Measurements from ENCODE around the gene PDIA5.

Gene PDIA5

DNA sequence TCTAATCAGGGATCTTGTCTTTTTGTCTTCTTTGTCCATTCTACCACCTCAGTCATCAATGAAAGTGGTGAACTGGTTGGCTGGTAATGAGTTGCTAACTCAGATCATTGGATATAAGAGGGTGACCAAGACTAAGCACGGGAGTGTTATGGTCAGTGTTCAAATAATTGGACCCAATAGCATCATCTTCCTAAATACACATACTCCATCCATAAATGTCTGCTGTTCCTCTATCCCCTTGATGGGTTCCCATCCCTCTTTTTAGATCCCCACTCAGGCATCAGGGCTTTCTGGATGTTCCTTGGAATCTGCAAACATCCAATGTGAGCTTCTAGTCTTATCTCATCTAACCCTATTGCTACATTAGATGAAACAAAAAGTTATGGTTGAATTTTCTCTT is 42.8 kb upstream of the PDIA5 start:
- TF ChIP-seq, protein P1, sequence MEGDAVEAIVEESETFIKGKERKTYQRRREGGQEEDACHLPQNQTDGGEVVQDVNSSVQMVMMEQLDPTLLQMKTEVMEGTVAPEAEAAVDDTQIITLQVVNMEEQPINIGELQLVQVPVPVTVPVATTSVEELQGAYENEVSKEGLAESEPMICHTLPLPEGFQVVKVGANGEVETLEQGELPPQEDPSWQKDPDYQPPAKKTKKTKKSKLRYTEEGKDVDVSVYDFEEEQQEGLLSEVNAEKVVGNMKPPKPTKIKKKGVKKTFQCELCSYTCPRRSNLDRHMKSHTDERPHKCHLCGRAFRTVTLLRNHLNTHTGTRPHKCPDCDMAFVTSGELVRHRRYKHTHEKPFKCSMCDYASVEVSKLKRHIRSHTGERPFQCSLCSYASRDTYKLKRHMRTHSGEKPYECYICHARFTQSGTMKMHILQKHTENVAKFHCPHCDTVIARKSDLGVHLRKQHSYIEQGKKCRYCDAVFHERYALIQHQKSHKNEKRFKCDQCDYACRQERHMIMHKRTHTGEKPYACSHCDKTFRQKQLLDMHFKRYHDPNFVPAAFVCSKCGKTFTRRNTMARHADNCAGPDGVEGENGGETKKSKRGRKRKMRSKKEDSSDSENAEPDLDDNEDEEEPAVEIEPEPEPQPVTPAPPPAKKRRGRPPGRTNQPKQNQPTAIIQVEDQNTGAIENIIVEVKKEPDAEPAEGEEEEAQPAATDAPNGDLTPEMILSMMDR (IDR thresholded peaks at IDR 0.05; ENCODE audit: low read depth, low read length): no peak

DNA sequence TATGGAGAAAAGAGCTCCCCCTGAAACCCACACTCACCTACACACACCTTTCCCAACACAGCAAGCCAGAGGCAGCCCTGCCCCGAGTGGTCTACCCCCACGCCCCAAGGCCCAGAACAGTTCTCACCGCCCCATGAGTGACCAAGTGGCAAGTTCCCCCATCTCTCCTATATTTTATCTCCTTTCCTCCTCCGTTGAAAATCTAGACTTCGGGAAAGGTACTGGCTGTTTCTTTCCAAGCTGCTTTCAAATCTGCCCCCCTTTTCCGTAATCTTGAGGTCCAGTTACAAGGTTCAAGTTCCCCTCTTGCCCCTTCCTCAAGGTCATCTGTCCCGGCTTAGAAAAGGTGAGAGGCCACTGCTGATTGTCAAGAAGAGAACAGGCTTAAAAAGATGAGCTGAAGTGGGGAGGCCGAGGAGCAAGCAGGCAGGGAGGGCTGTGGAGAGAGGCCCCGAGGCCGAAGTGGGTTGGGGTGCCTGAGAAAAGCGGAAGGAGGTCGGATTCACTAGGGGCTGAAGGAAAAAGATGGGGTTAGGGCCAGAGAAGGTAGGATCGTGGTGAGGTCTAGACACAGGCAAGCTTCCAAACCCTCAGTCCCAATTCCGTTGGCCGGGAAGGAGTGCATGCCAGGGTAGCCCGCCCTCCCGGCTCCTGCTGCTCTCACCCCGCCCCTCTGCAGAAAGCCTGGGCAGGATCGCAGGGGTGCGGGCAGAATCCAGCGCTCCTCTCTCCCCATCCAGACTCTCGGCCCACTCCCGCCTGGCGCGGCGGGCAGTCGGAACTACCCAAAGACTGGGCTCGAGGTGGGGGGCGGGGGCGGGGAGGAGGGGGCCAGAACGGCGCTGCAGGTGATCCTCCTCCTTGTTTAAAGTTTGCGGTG is 40.9 kb upstream of the PDIA5 start:
- no peak overlapping the region; the same call in 1 of the 2 replicates for H3K4me3 ChIP-seq (ENCODE audit: low read depth, low read length)

More for the DNA sequence above, 42.8 kb upstream of the PDIA5 start:
- H3K4me3 ChIP-seq (ENCODE audit: low read depth, low read length): no peak overlapping the region

DNA sequence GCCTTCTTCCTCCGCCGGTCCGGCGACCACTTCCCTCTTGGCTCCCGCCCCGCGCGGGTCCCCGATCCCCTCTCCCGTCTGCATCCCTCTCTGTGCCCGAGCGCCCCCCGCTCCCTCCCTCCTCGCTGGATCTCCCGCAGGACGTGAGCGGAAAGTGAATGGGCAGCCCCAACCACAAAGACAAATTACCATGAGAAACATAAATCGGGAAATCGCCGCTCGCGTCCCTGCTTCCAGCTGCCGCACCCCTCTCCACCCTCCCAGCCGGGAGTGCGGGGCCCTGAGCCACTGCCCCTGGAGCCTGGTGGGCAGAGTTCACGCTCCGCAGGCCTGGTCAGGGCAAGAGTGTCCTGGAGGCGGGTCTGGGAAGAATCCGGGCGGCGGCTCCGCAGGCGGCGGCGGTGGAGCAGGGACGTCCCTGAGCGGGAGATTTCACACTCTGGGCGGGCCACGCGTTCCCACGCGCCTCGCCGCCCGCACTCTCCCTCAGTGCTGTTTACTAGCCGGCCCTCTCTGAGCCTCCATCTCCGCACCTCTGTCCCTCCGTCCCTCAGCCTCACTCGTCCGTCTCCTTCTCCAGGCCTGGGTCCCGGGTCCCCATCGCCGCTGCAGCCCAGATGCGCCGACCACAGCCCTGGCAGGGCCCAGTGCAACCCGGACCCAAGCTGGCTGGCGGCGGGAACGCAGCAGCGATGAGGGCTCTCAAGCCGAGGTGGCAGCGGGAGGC is 40.1 kb upstream of the PDIA5 start:
- H3K4me3 ChIP-seq (ENCODE audit: low read depth, low read length): peak overlapping the region; percentile 24
- TF ChIP-seq, protein P1 (IDR thresholded peaks at IDR 0.05; ENCODE audit: low read depth, low read length): no peak

More for the DNA sequence above, 40.9 kb upstream of the PDIA5 start:
- TF ChIP-seq, protein P1 (IDR thresholded peaks at IDR 0.05; ENCODE audit: low read depth, low read length): no peak

DNA sequence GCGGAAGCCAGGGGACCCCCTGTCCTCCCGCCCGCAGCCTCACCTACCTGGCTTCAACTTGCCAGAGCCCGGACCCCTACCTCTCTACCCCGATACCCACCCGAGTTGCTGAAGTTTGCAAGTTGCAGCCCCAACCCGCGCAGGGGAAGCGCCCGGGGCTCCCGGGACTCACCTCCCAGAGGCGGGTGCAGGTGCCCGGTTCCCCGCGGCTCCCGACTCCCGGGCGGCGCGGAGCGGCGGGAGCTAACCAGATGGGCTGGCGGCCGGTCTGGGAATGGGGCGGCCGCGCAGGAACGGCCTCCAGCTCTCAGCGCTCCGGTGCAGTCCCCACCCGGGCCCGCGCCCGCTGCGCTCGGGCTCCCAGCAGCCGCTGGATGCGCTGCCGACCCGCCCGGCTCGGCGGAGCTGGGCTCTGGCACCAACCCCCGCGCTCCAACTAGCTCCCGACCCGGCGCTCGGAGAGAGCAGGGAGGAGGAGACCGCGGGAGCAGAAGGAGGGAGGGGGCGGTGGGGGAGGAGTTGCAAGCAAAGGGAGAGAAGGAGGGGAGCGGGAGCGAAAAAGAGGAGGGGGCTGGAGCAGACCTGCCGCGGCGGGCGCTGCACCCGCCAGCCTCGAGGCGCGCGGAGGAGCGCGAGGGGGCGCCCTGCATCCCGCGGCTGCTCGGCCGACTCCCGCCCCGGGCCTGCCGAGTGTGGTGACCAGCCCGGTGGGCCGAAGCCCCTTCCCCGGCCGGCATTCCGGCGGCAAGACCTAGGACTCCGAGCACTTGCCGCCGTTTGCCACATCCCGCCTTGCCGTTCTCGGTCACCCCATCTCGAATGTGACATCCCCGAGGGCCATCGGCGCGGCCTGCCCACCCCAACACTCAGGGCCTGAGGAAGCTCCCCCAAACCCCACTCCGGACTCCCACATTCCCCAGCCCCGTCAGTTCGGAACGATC is 39.3 kb upstream of the PDIA5 start, which contains the start of gene SEMA5B:
Gene SEMA5B (minus strand): TSS at position 472 of the 941 bp plus-strand sequence. CDS start 66,500 bp downstream, outside the sequence.
- TF ChIP-seq, protein P1 (IDR thresholded peaks at IDR 0.05; ENCODE audit: low read depth, low read length): no peak
- H3K4me3 ChIP-seq (ENCODE audit: low read depth, low read length): peak within 1 kb of the TSS; percentile 45

DNA sequence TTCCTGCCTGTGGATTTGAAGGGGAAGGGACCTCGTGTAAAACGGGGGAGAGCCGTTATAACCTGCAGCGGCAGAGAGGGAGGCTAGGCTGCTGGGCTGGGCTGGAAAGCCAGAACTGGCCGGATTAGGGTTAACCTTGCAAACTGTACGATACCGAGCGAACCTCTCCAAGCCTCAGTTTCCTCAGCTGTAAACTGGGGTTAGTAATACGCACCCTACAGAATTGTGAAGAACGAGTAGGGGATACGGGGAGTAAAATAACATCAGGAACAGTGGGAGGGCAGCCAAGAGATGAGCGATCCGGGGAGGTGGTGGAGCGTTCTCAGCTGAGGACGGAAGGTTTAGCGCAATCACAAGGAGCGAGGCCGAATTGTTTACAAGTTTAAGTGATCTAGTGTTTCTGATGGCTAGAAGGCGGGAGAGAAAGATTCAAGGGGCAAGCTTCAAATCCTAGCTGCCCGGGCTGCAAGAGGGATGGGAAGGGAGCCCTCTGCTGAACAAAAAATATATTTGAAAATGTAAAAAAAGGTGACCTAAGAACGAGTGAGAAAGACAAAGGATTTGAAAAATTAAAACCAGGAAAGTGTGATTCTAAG is 38.5 kb upstream of the PDIA5 start:
- TF ChIP-seq, protein P1 (IDR thresholded peaks at IDR 0.05; ENCODE audit: low read depth, low read length): no peak

DNA sequence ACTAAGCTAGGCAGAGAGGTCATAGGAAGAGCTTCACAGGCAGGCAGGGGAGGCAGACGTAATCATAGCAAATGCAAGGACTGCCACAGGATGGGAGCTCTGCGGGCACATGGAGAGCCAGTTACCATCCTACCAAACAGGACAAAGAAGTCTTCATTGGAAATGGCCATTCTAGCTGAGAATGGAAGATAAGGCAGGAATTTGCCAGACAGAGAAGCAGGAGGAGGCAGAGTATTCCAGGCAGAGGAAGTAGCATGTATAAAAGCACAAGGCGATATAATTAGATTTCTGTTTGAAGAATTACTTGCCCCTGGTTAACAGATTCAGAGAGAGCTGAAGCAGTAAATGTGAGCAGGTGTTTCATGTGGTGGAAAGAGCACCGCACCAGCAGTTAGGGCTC is 35.8 kb upstream of the PDIA5 start:
- TF ChIP-seq, protein P1 (IDR thresholded peaks at IDR 0.05; ENCODE audit: low read depth, low read length): no peak
- no peak overlapping the region for H3K4me3 ChIP-seq (ENCODE audit: low read depth, low read length)

More for the DNA sequence above, 38.5 kb upstream of the PDIA5 start:
- peak overlapping the region; percentile 45 for H3K4me3 ChIP-seq (ENCODE audit: low read depth, low read length)
